Endothelial cell of umbilical vein (primary cell): ENCODE data around the gene ARGLU1.

Experiments used
- EZH2 ChIP-seq: IDR thresholded peaks from 2 replicates; pipeline ENCODE4 v1.6.1; 2012; ENCODE audit warnings: borderline replicate concordance, low read depth, mild to moderate bottlenecking, moderate library complexity, low read length, inconsistent platforms; ENCODE audit not compliant: severe bottlenecking
- FOS ChIP-seq: IDR thresholded peaks from 2 replicates; pipeline ENCODE4 v1.6.1; 2011; ENCODE audit warnings: mild to moderate bottlenecking, low read length, moderate library complexity, borderline replicate concordance; ENCODE audit not compliant: insufficient read depth
- JUN ChIP-seq: IDR thresholded peaks from 2 replicates; pipeline ENCODE4 v1.6.1; 2011; ENCODE audit warnings: borderline replicate concordance, low read depth; ENCODE audit not compliant: insufficient read length, insufficient read depth
- MYC ChIP-seq: IDR thresholded peaks from one replicate; pipeline ENCODE4 v1.6.1; 2011; ENCODE audit warnings: mild to moderate bottlenecking, low read depth, low read length
- POLR2A ChIP-seq: IDR thresholded peaks from 2 replicates; pipeline ENCODE4 v1.6.1; 2012; ENCODE audit warnings: low read depth, mild to moderate bottlenecking, control low read depth, low read length
- POLR2AphosphoS5 ChIP-seq: IDR thresholded peaks from 2 replicates; pipeline ENCODE4 v1.6.1; 2012; ENCODE audit warnings: low read depth, mild to moderate bottlenecking, control low read depth, low read length, moderate library complexity; ENCODE audit not compliant: insufficient read depth
- TF ChIP-seq, protein P1 (sequence below), 2 donors: IDR thresholded peaks; 1 replicate in 1 of 2; 2 replicates in 1 of 2; pipeline ENCODE4 v1.5.1; 2011; ENCODE audit warnings: low read length in 2 of 2, mild to moderate bottlenecking in 2 of 2, moderate library complexity in 2 of 2, control low read depth in 1 of 2, inconsistent platforms in 1 of 2, low read depth in 1 of 2; ENCODE audit not compliant: insufficient read depth in 1 of 2; ENCODE audit errors: extremely low read depth in 1 of 2
- TF ChIP-seq, protein P2 (sequence below): IDR thresholded peaks from 2 replicates; pipeline ENCODE4 v1.6.1; 2011; ENCODE audit not compliant: insufficient read depth, insufficient read length

DNA sequence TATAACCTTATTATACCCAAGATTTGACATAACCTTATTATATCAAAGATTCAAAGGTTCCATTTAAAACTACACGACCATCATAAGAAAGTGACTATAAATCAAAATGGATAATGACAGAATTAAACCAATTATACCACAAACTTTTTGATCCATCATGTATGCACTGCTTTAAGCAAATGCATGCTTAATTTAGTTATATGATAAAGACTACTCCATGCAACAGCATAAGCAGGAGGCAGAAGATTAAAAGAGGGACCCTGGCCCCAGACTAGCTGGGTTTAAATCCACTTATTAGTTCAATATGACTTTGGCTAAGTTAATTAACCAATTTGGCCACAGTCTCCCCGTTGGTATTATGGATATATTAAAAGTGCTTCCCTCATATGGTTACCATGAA lies 43.8 kb downstream of the ARGLU1 start:
- TF ChIP-seq, protein P1, sequence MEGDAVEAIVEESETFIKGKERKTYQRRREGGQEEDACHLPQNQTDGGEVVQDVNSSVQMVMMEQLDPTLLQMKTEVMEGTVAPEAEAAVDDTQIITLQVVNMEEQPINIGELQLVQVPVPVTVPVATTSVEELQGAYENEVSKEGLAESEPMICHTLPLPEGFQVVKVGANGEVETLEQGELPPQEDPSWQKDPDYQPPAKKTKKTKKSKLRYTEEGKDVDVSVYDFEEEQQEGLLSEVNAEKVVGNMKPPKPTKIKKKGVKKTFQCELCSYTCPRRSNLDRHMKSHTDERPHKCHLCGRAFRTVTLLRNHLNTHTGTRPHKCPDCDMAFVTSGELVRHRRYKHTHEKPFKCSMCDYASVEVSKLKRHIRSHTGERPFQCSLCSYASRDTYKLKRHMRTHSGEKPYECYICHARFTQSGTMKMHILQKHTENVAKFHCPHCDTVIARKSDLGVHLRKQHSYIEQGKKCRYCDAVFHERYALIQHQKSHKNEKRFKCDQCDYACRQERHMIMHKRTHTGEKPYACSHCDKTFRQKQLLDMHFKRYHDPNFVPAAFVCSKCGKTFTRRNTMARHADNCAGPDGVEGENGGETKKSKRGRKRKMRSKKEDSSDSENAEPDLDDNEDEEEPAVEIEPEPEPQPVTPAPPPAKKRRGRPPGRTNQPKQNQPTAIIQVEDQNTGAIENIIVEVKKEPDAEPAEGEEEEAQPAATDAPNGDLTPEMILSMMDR (IDR thresholded peaks at IDR 0.05; ENCODE audit: extremely low read depth in 1 of 2, insufficient read depth in 1 of 2, low read depth in 1 of 2, low read length in 2 of 2): no peak
- TF ChIP-seq POLR2AphosphoS5: no peak
- no peak for TF ChIP-seq POLR2A
- no peak for TF ChIP-seq MYC
- TF ChIP-seq EZH2: no peak
- no peak for TF ChIP-seq JUN
- TF ChIP-seq, protein P2, sequence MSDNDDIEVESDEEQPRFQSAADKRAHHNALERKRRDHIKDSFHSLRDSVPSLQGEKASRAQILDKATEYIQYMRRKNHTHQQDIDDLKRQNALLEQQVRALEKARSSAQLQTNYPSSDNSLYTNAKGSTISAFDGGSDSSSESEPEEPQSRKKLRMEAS: no peak
- TF ChIP-seq FOS: no peak
